B cell (primary cell): Measurements from ENCODE around the gene ENDOU. TPM values are rescaled to one million over a fixed set of nuclear protein-coding genes. Genes with fewer than 3 reads are reported as not detected.

Experiments used
- ATAC-seq: fragments of 200-7000 bp; cut with Tn5 transposase; one replicate; pipeline ENCODE4 v1.10.0; 2021; ENCODE audit warnings: low read depth, mild to moderate bottlenecking, moderate number of reproducible peaks, moderate library complexity
- CTCF ChIA-PET: fragments of 350-600 bp; sonication (Branson Sonifier 250); formaldehyde crosslinking; loops from one replicate; lab custom pipeline; 2021; ENCODE audit warnings: antibody characterized with exemption, inconsistent platforms; lab: Charles Lee
- POLR2A ChIA-PET: fragments of 350-600 bp; sonication (Branson Sonifier 250); formaldehyde crosslinking; loops from one replicate; lab custom pipeline; 2021; ENCODE audit warnings: antibody characterized with exemption; lab: Charles Lee
- DNase-seq: peaks from one replicate; pipeline ENCODE4 v3.0.0; 2013
- H2AFZ ChIP-seq: 2 replicates; pipeline ENCODE4 v1.6.1; 2012; ENCODE audit warnings: mild to moderate bottlenecking, low read depth, low read length; ENCODE audit not compliant: insufficient read depth, poor library complexity, severe bottlenecking
- H3K27ac ChIP-seq, 2 donors: 1 replicate in 1 of 2; 2 replicates in 1 of 2; pipeline ENCODE4 v1.5.1; 2012 to 2013; ENCODE audit warnings: low read length in 2 of 2, mild to moderate bottlenecking in 2 of 2, moderate library complexity in 1 of 2
- H3K27me3 ChIP-seq, 4 experiments: fragments of 200-600 bp in 1 of 4; sonication (generic) in 1 of 4; replicated peaks in 1 of 4; 1 replicate in 2 of 4; 2 replicates in 2 of 4; pipeline versions ENCODE4 v1.6.1 to v1.7.0; 2013 to 2016; ENCODE audit warnings: low read length in 3 of 4, mild to moderate bottlenecking in 2 of 4, mixed read lengths in 1 of 4, moderate library complexity in 1 of 4; ENCODE audit not compliant: insufficient read depth in 4 of 4, control insufficient read depth in 3 of 4; ENCODE audit errors: control extremely low read depth in 1 of 4
- H3K36me3 ChIP-seq, 2 experiments: replicated peaks in 1 of 2; 1 replicate in 1 of 2; 2 replicates in 1 of 2; pipeline versions ENCODE4 v1.6.1 to v1.7.1; 2013; ENCODE audit warnings: low read length in 1 of 2; ENCODE audit not compliant: insufficient read depth in 2 of 2, control insufficient read depth in 1 of 2; ENCODE audit errors: control extremely low read depth in 1 of 2, extremely low read depth in 1 of 2
- H3K4me1 ChIP-seq, 2 donors: fragments of 200-600 bp in 1 of 2; sonication (generic) in 1 of 2; 1 replicate in 1 of 2; 2 replicates in 1 of 2; pipeline versions ENCODE4 v1.5.1 to v1.6.1; 2013 to 2017; ENCODE audit warnings: low read length in 2 of 2; ENCODE audit not compliant: control insufficient read depth in 2 of 2, insufficient read depth in 2 of 2
- H3K4me2 ChIP-seq: replicated peaks from 2 replicates; pipeline ENCODE3; 2012; ENCODE audit warnings: mild to moderate bottlenecking, low read depth, low read length; ENCODE audit not compliant: poor library complexity, severe bottlenecking
- H3K4me3 ChIP-seq, 5 experiments: fragments of 200-600 bp in 1 of 5; sonication (generic) in 1 of 5; 1 replicate in 3 of 5; 2 replicates in 2 of 5; pipeline versions ENCODE4 v1.5.1 to v1.7.0; 2011 to 2016; ENCODE audit warnings: low read length in 4 of 5, mild to moderate bottlenecking in 4 of 5, low read depth in 2 of 5, control low read depth in 1 of 5, moderate library complexity in 1 of 5; ENCODE audit not compliant: insufficient read depth in 1 of 5; ENCODE audit errors: control extremely low read depth in 1 of 5, extremely low read depth in 1 of 5
- H3K79me2 ChIP-seq: fragments of 200-600 bp; sonication (generic); one replicate; pipeline ENCODE4 v1.6.0; 2016; ENCODE audit warnings: low read length; ENCODE audit not compliant: control insufficient read depth, insufficient read depth
- H3K9ac ChIP-seq: fragments of 200-600 bp; sonication (generic); 2 replicates; pipeline ENCODE4 v1.6.1; 2017; ENCODE audit warnings: mild to moderate bottlenecking, low read length, moderate library complexity
- H3K9me3 ChIP-seq, 3 donors: one replicate each; pipeline versions ENCODE4 v1.6.1 to v1.7.1; 2013; ENCODE audit warnings: low read length in 2 of 3; ENCODE audit not compliant: control insufficient read depth in 2 of 3, insufficient read depth in 1 of 3; ENCODE audit errors: control extremely low read depth in 1 of 3
- H4K20me1 ChIP-seq: 2 replicates; pipeline ENCODE4 v1.6.0; 2012; ENCODE audit warnings: mild to moderate bottlenecking, low read length; ENCODE audit not compliant: insufficient read depth, control insufficient read depth, poor library complexity, severe bottlenecking
- H3K27ac Mint-ChIP-seq: one replicate; pipeline ENCODE4 v1.8.0; 2021; ENCODE audit warnings: mixed read lengths
- H3K27me3 Mint-ChIP-seq: one replicate; pipeline ENCODE4 v1.8.0; 2021; ENCODE audit warnings: mixed read lengths
- H3K4me1 Mint-ChIP-seq: one replicate; pipeline ENCODE4 v1.8.0; 2021; ENCODE audit warnings: mixed read lengths
- H3K4me3 Mint-ChIP-seq: one replicate; pipeline ENCODE4 v1.8.0; 2021; ENCODE audit warnings: mixed read lengths
- H3K9me3 Mint-ChIP-seq: one replicate; pipeline ENCODE4 v1.8.0; 2022; ENCODE audit warnings: mixed read lengths; ENCODE audit not compliant: insufficient read depth
- CTCF ChIP-seq: fragments of 200-600 bp; IDR thresholded peaks from one replicate; pipeline ENCODE4 v1.8.0; 2022; ENCODE audit warnings: antibody characterized with exemption, mild to moderate bottlenecking
- EZH2 ChIP-seq: IDR thresholded peaks from 2 replicates; pipeline ENCODE4 v1.6.1; 2012; ENCODE audit warnings: borderline replicate concordance, low read depth, mild to moderate bottlenecking, moderate library complexity, low read length; ENCODE audit not compliant: insufficient read depth, poor library complexity, severe bottlenecking
- WGBS: methylation state at CpG from one replicate; pipeline ENCODE4 v1.1.5; 2013; ENCODE audit warnings: missing lambda C conversion rate; ENCODE audit not compliant: insufficient coverage; 5-methylcytosine and 5-hydroxymethylcytosine counted together
- intact Hi-C: fragments of 100-400 bp; cut with micrococcal nuclease; formaldehyde crosslinking; loops from one replicate; pipeline ENCODE4 v1.10.0; 2022
- polyA plus RNA-seq: library from polyadenylated mRNA; depleted of rRNA; stranded (reverse); fragments of >200 nt; gene quantifications from 2 replicates; pipeline ENCODE4 v1.2.3, GENCODE V29; 2012
- total RNA-seq, 2 donors: library from RNA; stranded (reverse); fragments of 120-200 nt in 1 of 2; gene quantifications; 1 replicate in 1 of 2; 2 replicates in 1 of 2; pipeline versions ENCODE4 v1.2.3 to v1.2.4, GENCODE V29; 2013 to 2022

The ENDOU gene
- total and polyA plus RNA-seq, 2 donors (not counting 1 experiment from before 2014, with no cell fraction given): 0.03 TPM; not detected in 1

GRCh38 chr12:47766502-47767215 lies 41.4 kb upstream of the ENDOU start:
- Histone ChIP-seq H3K9me3 (no peaks in the 10 kb centered on the region), H3K79me2 (no peaks in the 10 kb centered on the region), H3K4me3 (no peak overlapping the region), H3K36me3 (no peaks in the 10 kb centered on the region), H3K4me1 (peaks cover 5 to 15% of the 10 kb centered on the region in 2 donors), H3K27ac (no peak overlapping the region), H2AFZ (no peak overlapping the region), H3K27me3 (no peaks in the 10 kb centered on the region), H3K4me2 (no peak overlapping the region), H4K20me1 (no peaks in the 10 kb centered on the region), H3K9ac (no peak overlapping the region)
- TF ChIP-seq CTCF (no peak), EZH2 (no peak)
- peak; percentile 29 for ATAC-seq
- intact Hi-C loops: loop anchor here (1.0 kb wide), 3 partner anchors 7 to 51 kb away; no protein-coding TSS in a partner anchor
- Mint-ChIP-seq H3K27ac (no peak overlapping the region), H3K4me3 (no peak overlapping the region), H3K27me3 (peaks cover 4% of the 10 kb centered on the region), H3K9me3 (no peaks in the 10 kb centered on the region), H3K4me1 (peaks cover 9% of the 10 kb centered on the region)
- ChIA-PET CTCF (interaction anchor here (0.8 to 20.0 kb wide), 23 partner anchors 9 to 733 kb away, joined by 3 to 584 read pairs (median 5); partner anchors contain the start of genes ENDOU, RAPGEF3 and RPAP3), POLR2A (interaction anchor here (0.6 to 2.2 kb wide), 7 partner anchors 19 to 66 kb away, joined by 3 to 10 read pairs (median 5); no protein-coding TSS in a partner anchor)
- 80% methylated on average over 1 of the region's 5 CpGs for WGBS
- DNase-seq: no peak
